DND-41 (cell line): ENCODE data around the gene AKT3.

Source experiments
- EZH2 ChIP-seq: IDR thresholded peaks from 3 replicates; pipeline ENCODE4 v1.6.1; 2012; ENCODE audit warnings: borderline replicate concordance, low read depth, mild to moderate bottlenecking, moderate library complexity, low read length, inconsistent platforms; ENCODE audit not compliant: severe bottlenecking
- TF ChIP-seq, protein P1 (sequence below): IDR thresholded peaks from 2 replicates; pipeline ENCODE4 v1.5.1; 2012; ENCODE audit warnings: borderline replicate concordance, low read length, moderate library complexity, mild to moderate bottlenecking; ENCODE audit not compliant: poor library complexity, severe bottlenecking; ENCODE audit errors: extremely low read depth

DNA sequence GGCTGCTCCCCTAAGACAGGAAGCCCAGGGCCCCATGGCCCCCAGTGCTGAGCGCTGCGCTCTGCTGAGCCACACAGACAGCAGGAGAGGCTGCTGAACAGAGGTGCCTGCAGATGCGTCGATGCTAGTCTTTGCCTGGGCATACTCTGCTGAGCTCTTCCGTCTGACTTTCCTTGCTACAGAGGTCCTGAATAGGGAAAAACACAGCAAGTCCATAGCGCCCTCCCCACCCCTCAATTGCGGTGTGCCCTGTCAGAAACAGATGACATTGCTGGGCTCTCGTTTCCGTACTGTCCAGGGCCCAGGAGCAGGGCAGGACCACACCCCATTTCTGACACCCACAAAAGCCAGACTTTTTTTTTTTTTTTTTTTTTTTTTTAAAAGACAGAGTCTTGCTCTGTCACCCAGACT is 341.7 kb downstream of the AKT3 start:
- TF ChIP-seq, protein P1, sequence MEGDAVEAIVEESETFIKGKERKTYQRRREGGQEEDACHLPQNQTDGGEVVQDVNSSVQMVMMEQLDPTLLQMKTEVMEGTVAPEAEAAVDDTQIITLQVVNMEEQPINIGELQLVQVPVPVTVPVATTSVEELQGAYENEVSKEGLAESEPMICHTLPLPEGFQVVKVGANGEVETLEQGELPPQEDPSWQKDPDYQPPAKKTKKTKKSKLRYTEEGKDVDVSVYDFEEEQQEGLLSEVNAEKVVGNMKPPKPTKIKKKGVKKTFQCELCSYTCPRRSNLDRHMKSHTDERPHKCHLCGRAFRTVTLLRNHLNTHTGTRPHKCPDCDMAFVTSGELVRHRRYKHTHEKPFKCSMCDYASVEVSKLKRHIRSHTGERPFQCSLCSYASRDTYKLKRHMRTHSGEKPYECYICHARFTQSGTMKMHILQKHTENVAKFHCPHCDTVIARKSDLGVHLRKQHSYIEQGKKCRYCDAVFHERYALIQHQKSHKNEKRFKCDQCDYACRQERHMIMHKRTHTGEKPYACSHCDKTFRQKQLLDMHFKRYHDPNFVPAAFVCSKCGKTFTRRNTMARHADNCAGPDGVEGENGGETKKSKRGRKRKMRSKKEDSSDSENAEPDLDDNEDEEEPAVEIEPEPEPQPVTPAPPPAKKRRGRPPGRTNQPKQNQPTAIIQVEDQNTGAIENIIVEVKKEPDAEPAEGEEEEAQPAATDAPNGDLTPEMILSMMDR, result no peak
- no peak for TF ChIP-seq EZH2
